Astrocyte of the spinal cord (primary cell): ENCODE measurements around the gene ARHGEF4.

Experiments used
- DNase-seq: peaks from one replicate; pipeline ENCODE4 v3.0.0; 2011; ENCODE audit warnings: low read depth, low spot score
- H3K4me3 ChIP-seq: 2 replicates; pipeline ENCODE4 v1.5.1; 2011; ENCODE audit warnings: low read depth, mild to moderate bottlenecking, low read length, moderate library complexity
- CTCF ChIP-seq: IDR thresholded peaks from 2 replicates; pipeline ENCODE4 v1.5.1; 2012; ENCODE audit warnings: low read depth, mild to moderate bottlenecking, low read length, inconsistent platforms
- in situ Hi-C: cut with HindIII; loops from 2 replicates; pipeline ENCODE4 v1.10.0; 2017; ENCODE audit warnings: low sequenced_read_pairs

ARHGEF4 gene

GRCh38 chr2:131011486-131011885 is 174.8 kb downstream of the ARHGEF4 start:
- no peak for TF ChIP-seq CTCF
- in situ Hi-C loops, result no loop called here

GRCh38 chr2:131014141-131014540 is 177.4 kb downstream of the ARHGEF4 start:
- no peak overlapping the region for H3K4me3 ChIP-seq
- in situ Hi-C loops, result no loop called here

More at GRCh38 chr2:131011486-131011885, 174.8 kb downstream of the ARHGEF4 start:
- no peak for DNase-seq
- H3K4me3 ChIP-seq, result no peak overlapping the region

GRCh38 chr2:131015764-131016163 is 179.1 kb downstream of the ARHGEF4 start:
- in situ Hi-C loops, result no loop called here
- H3K4me3 ChIP-seq, result no peak overlapping the region
- no peak for TF ChIP-seq CTCF
- DNase-seq, result no peak

More at GRCh38 chr2:131014141-131014540, 177.4 kb downstream of the ARHGEF4 start:
- no peak for DNase-seq
- no peak for TF ChIP-seq CTCF

GRCh38 chr2:131016826-131017741 is 180.4 kb downstream of the ARHGEF4 start:
- peak; percentile 8 for DNase-seq
- no peak for TF ChIP-seq CTCF
- in situ Hi-C loops, result no loop called here
- no peak overlapping the region for H3K4me3 ChIP-seq

GRCh38 chr2:131022731-131023130 is 186.0 kb downstream of the ARHGEF4 start:
- TF ChIP-seq CTCF, result no peak
- DNase-seq, result no peak
- in situ Hi-C loops, result no loop called here
- H3K4me3 ChIP-seq, result no peak overlapping the region

- no peak for DNase-seq
- TF ChIP-seq CTCF, result no peak
- in situ Hi-C loops, result no loop called here
- no peak overlapping the region for H3K4me3 ChIP-seq
Observed at GRCh38 chr2:131023758-131024157, 187.0 kb downstream of the ARHGEF4 start.
